Stimulated activated CD8-positive, alpha-beta memory T cell treated with anti-CD3 and anti-CD28 coated beads, Interleukin-7, amount 100 ng/mL, for 4 hours (primary cell): ENCODE measurements around the gene INHBC.
"Not testable (repeated sequence)": the region's sequence is repeated elsewhere in the genome, so short reads cannot be mapped to it uniquely, and the experiment has no call there.

Source experiments
- DNase-seq, 2 donors: peaks; one replicate each; pipeline ENCODE4 v3.0.0-alpha.2; 2020; ENCODE audit warnings: low read depth in 2 of 2

Gene INHBC

GRCh38 chr12:57434517-57435223, at the start of gene INHBC:
TSS of gene INHBC (plus strand) at chr12:57434784. CDS start at chr12:57434887, 103 bp downstream.
- no peak for DNase-seq

- DNase-seq, result no peak
Measured at GRCh38 chr12:57385586-57385985, 49.0 kb upstream of the INHBC start.

DNA sequence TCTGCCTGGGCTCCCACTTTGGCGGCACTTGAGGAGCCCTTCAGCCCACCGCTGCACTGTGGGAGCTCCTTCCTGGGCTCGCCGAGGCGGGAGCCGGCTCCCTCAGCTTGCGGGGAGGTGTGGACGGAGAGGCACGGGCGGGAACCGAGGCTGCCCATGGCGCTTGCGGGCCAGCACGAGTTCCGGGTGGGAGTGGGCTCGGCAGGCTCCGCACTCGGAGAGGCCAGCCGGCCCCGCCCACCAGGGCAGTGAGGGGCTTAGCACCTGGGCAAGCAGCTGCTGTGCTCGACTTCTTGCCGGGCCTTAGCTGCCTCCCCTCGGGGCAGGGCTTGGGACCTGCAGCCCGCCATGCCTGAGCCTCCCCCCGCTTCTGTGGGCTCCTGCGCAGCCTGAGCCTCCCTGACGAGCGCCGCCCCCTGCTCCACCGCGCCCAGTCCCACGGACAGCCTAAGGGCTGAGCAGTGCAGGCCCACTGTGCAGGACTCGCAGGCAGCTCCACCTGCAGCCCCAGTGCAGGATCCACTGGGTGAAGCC, 48.3 kb upstream of the INHBC start:
- no peak for DNase-seq

GRCh38 chr12:57388425-57388824, 46.2 kb upstream of the INHBC start:
- DNase-seq, result no peak

DNA sequence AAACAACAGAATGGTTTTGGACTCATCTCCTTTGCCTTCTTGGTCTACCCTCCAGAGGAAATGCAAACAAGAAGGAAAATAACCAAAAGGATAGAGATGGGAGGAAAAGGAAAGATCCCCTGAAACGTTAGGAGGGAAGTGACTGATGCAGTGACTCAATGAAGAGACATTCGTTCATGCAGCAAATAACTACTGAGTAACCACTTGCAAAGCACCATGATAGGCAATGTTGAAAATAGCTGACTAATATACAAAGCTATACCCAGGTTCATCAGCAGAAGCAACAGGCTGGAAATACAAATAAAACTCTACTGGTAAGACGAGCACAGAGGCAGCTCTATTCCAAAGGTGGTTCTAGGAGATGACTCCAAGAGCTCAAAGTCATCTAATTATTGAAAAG, 45.6 kb upstream of the INHBC start:
- DNase-seq, result no peak

DNA sequence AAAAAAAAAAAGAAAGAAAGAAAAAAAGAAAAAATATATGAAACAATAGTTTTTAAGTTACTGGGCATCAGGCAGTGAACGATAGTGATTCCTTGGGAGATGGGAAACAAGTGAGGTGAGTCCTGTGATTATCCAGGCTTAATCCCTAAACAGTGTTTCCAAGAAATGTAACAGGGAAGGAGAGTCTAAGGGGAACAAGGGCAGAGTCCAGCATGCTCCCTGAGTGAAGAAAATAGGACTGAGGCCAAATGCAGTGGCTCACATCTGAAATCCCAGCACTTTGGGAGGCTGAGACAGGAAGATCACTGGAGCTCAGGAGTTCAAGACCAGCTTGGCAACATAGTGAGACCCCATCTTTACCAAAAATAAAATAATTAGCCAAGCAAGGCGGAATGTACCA, 44.4 kb upstream of the INHBC start:
- no peak for DNase-seq

GRCh38 chr12:57395121-57395520, 39.5 kb upstream of the INHBC start:
- DNase-seq, result no peak

GRCh38 chr12:57397441-57397840, 37.1 kb upstream of the INHBC start:
- DNase-seq, result no peak

DNA sequence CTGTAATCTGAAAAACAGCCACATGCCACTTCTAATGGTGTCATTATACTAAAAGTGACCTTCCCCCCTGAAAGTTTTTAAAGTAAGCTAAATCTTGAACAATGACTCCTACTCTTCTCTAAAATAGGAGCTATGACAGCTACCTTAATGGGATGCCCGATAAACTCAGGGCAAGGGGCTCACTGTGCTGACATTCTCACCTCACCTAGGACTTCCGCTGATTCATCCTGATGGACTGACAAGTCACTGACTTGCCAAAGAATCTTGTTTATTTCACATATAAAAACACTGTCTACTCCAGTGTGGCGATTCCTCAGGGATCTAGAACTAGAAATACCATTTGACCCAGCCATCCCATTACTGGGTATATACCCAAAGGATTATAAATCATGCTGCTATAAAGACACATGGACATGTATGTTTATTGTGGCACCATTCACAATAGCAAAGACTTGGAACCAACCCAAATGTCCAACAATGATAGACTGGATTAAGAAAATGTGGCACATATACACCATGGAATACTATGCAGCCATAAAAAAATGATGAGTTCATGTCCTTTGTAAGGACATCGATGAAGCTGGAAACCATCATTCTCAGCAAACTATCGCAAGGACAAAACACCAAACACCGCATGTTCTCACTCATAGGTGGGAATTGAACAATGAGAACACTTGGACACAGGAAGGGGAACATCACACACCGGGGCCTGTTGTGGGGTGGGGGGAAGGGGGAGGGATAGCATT, 34.7 kb upstream of the INHBC start:
- DNase-seq, result not testable (repeated sequence)

DNA sequence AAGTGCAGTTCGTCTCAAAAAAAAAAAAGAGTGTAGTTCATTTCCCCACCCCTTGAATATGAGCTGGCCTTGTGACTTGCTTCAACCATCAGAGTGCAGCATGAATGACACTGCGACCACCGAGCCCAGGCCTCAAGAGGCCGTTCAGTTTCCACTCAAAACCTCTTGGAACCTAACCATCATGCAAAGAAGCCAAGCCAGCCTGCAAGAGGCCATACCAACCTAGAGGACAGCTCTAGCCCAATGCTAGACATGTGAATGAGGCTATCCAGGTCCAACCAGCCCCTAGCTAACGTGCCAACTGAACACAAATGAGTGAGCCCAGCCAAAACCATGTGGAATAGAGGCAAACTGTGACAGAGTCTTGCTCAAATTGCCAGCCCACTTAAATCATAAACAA, 33.4 kb upstream of the INHBC start:
- DNase-seq, result no peak

- not testable (repeated sequence) for DNase-seq
Measured at GRCh38 chr12:57402156-57402555, 32.4 kb upstream of the INHBC start.

DNA sequence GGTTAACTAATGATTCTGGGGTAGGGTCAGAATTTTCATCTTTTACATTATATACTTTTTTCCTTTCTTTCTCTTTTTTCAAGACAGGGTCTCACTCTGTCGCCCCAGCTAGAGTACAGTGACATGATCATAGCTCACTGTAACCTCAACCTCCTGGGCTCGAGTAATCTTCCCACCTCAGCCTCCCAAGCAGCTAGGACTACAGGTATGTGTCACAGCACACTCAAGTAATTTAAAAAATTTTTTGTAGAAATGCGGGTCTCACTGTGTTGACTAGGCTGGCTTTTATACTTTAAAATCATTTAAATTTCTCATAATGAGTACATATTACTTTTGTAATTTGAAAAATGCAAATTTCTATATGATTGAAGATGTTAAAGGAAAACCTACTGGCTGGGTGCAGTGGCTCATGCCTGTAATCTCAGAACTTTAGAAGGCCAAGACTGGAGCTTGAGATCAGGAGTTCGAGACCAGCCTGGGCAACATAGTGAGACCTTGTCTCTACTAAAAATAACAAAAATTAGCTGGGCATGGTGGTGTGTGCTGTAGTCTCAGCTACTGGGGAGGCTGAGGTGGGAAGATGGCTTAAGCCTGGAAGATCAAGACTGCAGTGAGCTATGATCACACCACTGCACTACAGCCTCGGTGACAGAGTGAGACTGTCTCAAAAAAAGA, 29.5 kb upstream of the INHBC start:
- no peak for DNase-seq

DNA sequence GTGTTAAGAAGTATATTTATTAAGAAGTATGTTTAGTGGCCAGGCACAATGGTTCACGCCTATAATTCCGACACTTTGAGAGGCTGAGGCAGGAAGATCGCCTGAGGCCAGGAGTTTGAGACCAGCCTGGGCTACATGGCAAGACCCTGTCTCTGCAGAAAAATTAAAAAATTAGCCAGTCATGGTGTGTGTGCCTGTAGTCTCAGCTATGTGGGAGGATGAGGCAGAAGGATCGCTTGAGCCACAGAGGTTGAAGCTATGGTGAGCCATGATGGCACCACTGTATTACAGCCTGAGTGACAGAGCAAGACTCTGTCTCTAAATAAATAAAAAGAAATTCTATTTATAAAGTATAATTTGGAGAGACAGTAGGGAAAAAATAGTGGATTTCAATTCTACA, 24.1 kb upstream of the INHBC start:
- DNase-seq, result no peak

GRCh38 chr12:57414160-57414559, 20.4 kb upstream of the INHBC start:
- DNase-seq, result not testable (repeated sequence)

DNA sequence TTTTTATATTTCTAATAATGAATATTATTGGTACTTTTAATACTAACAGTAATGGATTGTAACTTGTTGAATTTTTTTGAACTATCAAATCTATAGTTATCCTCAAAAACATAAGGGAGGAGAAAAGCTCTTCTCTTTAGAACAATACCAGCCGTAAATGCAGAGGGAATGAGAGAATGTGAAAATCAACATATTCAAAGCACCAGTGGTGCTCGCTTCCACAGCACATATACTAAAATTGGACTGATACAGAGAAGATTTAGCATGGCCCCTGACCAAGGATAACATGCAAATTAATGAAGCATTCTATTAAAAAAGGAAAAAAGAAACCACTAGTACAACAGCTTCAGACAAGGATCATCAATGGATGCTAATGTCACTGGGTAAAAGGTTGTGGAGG, 19.5 kb upstream of the INHBC start:
- DNase-seq, result no peak

DNA sequence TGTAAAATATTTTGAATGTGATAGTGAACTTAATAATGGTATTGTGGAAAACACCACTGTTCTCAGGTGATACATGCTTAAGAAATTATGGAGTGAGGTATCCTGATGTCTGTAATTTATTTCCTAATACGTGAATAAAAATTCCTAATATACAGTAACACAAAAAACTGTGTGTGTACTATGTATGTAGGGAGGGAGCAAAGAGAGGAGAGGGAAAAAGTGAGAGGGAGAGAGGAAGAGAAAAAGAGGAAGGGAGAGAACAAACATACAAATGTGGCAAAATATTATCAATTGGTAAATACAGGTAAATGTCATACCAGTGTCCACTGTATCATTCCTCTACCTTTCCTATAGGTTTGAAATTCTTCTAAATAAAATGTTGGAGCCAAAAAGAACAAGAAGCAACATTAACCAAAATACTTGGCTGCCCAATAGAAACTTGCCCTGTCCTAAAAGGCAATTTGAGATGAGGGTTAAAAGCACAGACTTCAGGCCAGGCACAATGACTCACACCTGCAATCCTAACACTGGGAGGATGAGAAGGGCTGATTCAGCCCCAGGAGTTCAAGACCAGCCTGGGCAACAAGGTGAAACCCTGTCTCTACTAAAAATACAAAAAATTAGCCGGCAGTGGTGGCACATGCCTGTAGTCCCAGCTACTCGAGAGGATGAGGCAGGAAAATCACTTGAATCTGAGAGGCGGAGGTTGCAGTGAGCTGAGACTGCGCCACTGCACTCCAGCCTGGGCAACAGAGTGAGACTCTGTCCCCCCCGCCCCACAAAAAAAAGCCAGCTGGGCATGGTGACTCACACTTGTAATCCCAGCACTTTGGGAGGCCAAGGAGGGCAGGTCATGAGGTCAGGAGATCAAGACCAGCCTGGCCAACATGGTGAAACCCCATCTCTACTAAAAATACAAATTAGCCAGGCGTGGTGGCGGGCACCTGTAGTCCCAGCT, 18.3 kb upstream of the INHBC start:
- DNase-seq, result no peak

- no peak for DNase-seq
Measured at GRCh38 chr12:57418255-57418654, 16.3 kb upstream of the INHBC start.

DNA sequence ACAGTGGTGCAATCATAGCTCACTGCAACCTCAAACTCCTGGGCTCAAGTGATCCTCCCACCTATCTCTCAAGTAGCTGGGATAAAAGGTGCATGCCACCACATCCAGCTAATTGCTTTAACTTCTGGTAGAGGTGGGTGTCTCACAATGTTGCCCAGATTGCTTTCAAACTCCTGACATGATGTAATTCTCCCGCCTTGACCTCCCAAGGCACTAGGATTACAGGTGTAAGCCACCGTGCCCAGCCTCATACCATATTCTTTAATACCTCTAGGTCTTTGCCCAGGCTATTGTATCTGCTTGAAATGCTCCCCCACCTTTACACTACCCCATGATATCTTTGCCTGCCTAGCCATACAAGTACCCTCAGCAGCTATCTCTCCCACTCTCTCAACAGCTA, 15.1 kb upstream of the INHBC start:
- DNase-seq, result no peak

GRCh38 chr12:57420482-57420881, 14.1 kb upstream of the INHBC start:
- DNase-seq, result no peak

- not testable (repeated sequence) for DNase-seq
Measured at GRCh38 chr12:57426948-57427347, 7.6 kb upstream of the INHBC start.

DNA sequence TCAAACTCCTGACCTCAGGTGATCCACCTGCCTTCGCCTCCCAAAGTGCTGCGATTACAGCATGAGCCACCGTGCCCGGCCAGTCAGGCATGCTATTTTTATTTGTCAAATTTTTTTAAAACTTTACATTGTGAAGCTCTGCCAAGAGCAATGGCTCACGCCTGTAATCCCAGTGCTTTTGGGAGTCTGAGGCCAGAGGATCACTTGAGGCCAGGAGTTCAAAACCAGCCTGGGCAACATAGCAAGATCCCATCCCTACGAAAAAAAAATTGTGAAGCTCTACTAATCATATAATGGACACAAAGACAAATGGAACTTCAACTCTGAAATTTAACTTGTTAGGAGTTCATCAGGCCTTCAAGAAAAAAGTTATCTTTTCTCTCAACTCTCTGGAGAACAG, 5.6 kb upstream of the INHBC start:
- no peak for DNase-seq
